GM21423 (cell line): ENCODE data around the gene SIL1.
"Not testable (repeated sequence)": the region's sequence is repeated elsewhere in the genome, so short reads cannot be mapped to it uniquely, and the experiment has no call there.

Experiments
- ATAC-seq: cut with Tn5 transposase; IDR thresholded peaks from one replicate; pipeline ENCODE4 v1.9.1; 2021; ENCODE audit warnings: mild to moderate bottlenecking, moderate library complexity; ENCODE audit not compliant: unreplicated experiment

SIL1 gene

DNA sequence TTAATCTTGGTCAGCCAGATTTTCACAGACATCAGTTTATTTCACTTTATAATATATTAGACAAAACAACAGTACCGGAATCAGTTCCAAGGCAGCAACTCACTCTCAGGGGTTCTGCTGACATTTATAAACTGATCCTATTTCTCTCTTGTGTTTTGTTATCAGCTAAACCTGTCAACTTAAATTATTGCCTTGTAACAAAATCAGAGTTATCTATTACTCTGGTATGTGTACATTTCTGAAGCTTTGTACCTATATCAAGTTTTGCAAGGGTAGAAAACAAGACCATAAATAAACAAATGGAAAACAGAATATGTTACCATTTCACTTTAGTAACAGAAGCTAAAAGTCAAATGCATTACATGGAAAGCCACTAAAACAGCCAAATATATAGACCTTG, 122.1 kb downstream of the SIL1 start:
- no peak for ATAC-seq

DNA sequence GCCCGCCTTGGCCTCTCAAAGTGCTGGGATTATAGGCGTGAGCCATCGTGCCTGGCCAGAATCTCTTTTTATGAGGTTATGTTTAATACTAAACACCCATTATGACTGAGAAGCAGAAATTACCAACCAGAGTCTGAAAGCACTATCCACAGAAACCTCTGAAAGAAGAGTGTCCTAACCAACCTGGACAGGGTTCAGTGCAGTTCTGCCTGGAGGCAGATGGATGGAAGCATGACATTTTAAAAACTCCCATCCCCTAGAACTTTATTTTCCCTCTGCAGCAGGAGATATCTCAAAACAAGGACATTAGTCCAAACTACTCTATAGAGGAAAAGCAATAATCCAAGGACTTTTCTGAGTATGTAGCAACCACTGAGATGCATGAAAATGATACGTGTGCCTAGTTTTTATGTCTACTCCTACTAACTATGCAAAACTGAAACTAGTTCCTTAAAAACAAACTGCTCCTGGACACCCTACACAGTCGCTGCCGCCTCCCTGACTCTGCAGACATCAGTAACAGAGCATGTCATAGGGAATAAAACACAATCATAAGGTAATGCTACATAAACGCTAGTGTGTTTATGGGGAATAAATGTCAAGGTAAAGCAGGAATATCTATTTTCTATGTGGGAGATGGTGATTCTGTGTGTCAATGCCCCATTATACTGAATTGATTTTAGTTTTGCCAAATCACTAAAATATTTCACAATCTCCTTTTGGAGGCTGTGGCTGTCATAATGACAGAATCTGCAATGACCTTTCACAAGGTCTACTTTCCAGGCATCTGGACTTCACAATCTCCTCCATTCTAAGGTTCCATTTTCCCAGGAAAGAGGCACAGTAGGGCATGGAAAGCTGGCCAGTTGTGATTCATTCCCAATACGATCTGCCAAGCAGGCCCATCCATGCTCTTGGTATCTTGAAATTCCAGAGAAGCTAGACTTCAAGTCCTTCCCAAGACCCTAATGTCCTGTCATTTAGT, 122.8 kb downstream of the SIL1 start:
- ATAC-seq: no peak

DNA sequence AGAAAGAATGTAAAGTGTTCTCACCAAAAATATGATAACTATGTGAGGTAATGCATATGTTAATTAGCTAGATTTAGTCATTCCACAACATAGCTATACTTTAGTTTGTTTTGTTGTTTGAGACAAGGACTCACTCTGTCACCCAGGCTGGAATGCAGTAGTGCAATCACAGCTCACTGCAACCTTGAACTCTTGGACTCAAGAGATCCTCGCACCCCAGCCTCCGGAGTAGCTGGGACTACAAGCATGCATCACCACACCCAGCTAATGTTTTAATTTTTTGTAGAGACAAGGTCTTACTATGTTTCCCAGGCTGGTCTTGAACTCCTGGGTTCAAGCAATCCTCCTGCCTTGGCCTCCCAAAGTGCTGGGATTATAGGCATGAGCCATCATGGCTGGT, 124.2 kb downstream of the SIL1 start:
- ATAC-seq: not testable (repeated sequence)

DNA sequence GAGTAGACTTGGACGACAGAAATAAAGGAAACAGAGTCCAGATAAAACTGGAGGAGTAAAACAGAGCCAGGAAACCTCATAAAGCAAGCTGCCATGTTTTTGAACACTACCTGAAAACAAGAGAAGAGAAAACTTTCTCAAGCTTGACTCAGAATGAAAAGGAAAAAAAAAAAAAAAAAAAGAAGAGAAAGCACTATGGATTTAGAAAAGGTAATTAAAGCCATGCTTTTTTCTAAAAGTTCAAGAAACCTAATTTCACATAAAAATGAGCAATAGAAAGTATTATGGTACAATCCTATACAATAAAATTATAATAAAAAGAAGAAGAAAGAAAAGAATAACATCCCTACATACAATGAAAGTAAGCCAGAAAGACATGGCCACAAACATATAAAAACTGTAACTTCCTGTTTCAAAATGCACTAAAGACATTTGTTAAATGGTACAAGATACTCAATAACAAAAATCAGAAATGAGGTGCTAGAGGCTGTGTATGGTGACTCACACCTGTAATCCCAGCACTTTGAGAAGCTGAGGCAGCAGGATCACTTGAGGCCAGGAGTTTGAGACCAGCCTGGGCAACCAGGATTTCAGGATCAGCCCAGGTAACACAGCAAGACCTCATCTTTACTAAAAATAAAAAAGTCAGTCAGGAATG, 129.5 kb downstream of the SIL1 start:
- no peak for ATAC-seq

DNA sequence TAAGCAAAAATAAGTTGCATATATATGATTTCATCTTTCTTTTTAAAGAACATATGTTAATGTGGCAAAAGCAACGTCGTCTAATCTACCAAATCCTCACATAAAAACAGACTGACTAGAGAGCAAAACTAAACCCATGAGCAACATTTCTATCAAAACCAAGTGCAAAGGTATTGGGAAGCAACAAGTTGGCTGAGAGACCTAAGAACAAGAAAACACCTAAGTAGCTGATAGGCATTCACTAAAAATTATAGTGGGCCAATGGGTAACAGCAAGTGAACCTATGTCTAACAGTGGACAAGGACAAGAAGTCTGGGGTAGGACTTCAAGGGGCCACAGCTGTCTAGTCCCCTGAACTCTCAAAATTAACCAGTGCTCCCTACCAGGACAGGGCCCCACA, 130.1 kb downstream of the SIL1 start:
- ATAC-seq: no peak

DNA sequence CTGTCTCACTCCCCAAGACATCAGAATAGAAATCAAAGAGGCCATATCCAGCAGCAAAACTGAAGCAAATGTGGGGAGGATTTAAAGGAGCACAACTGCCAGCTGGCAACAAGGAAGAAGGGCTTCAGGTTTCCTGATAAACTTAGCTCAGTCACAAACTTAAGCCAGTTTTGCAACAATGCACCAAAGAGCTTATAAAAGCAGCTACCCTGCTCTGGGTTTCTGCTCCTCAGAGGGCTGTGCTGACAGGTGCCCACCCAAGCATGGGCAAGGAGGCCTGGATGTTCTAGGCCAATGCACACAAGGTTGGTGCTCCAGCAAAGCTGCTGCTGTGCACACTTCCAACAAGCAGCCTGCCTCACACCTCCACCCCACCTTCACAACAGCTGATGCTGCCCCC, 132.9 kb downstream of the SIL1 start:
- no peak for ATAC-seq

DNA sequence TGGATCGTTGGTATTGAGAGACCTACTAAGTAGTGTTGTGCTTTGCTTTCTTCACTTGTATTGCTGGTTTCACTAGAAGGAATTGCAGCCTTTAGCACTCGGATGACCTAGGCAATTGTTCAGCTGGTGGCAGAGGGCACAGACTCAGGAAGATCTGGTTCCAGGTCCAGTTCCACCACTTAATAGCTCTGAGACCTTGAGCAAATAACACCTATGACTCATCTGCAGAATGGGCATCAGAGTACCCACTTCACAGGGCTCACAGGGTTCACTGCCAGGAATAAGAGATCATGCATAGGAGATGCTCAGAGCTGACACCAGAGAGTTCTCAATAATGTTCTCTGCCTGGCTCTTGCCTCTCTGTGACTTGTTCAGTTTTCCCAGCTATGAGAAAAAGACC, 133.6 kb downstream of the SIL1 start:
- ATAC-seq: no peak

DNA sequence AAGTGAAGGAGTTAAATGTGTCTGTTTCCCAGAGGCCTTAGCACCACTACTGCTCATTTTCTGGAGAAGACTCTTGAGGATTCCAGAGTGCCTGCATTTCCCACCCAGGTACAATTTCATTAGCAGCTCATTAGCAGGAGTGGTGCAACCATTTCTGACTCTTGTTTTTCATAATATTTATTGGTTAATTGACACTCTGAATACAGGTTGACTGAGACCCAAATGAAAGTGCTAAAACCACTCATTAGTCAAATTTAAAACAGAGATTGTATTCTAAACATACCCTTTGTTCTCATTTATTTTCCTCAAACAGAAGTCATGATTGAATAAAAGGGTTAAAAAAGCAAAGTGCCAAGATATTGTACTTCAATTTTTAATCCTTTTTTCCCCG, 134.5 kb downstream of the SIL1 start:
- ATAC-seq: no peak

DNA sequence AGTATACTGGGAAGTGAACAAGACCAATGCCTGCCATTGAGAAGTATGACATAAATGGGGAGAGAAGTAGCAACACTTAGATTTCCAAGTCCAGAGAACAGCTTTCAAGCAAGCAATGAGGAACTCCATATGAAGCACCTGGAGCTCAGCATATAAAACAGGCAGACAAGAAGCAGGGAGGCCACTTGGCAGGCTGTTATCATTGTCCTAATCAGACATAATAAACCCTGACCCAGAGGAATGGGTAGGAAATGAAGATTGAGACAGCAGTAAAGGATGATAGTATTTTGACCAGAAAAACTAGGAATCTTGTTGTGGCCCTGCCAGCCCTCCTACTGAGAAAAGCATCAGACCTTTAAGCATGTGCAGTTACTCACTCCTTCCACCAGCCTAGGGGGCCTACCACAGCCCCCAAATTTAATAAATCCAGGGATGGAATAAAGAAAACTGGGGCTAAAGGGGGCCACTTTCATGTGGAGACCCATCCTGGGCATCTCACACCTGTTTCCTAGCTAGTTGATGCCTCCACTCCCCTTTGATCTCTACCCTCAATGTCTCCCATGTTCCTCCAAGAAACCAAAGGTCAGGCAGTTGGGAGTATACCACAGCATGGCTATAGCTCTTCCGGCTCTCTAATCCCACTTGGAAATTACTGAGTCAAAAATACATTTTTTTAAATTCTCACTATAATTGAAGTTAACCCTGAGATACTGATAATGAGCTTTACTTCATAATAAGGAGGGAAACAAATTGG, 135.1 kb downstream of the SIL1 start:
- no peak for ATAC-seq

DNA sequence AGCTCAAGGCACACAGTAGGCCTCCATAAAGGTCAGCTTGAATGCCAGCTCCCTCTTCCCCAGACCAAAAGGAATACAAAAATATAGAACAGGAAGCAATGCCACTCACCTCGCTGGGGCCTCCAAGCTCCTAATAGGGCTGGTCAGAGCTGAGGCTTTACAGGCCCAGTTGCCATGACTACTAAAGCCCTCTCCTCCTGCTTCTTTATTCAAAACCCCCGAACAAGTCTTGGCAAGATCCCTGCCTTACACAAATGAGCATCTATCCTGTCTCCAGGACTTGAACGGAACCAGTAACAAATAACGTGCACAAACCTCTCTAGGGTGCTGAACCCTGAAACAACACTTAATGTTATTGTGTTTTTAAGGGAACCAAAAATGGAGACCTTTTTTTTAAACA, 136.3 kb downstream of the SIL1 start:
- no peak for ATAC-seq

DNA sequence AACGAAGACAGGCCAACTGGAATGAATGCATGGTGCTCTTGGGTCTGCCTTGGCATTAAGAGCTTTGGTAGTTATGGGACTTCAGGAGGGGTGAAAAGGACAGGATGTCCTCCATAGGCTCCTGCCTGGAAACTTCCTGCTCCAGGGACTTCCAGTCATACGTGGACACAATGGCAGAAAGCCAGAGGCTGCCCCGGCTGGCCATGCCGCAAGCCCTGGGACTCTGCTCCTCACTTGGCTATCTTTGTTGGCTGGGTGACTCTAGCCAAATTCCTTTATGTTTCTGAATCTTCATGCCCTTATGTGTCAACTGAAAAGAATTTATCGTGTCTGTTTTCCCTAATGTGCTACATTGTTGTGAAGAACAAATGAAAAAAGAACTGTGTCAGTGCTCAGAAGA, 136.9 kb downstream of the SIL1 start:
- ATAC-seq: no peak

DNA sequence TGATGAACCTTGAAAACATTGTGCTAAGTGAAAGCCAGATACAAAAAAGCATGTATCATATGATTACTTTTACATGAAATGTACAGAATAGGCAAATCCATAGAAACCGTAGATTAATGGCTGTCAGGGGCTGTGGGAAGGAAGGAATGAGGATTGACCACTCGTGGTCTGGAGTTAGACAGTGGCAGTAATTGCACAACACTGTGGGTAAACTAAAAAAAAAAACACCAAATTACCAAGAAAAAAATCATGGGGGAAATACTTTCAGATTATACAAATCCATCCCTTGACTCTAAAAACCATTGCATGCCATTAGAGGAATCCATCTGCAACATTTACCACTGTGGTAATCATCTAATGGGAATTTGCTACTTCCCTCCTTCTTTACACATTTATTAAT, 140.0 kb downstream of the SIL1 start:
- ATAC-seq: no peak

DNA sequence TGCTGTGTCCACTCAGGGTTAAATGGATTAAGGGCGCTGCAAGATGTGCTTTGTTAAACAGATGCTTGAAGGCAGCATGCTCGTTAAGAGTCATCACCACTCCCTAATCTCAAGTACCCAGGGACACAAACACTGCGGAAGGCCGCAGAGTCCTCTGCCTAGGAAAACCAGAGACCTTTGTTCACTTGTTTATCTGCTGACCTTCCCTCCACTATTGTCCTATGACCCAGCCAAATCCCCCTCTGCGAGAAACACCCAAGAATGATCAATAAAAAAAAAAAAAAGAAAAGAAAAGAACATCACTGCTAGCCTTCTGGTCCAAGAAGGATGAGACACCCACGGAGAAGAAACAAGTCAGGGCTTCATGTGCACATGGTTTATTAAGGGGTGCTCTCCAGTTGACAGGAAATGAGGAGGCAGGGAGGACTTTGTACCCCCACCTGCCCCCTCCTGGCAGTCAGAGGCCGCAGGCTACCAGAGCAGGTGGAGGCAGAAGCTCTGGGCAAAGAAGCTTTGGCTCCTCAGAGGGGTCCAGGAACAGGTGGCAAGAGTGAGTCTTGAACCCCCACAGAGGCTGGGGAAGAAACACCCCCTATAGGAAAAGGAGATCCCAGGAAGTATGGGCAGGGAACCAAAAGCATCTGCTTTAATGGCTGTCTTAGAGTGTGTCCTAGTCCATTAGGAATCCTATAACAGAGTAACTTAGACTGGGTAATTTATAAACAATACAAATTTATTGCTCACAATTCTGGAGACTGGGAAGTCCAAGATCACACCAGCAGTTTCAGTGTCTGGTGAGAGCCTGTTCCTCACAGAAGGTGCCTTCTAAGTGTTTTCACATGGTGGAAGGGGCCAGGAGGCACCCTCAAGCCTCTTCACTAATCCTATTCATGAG, 140.9 kb downstream of the SIL1 start:
- ATAC-seq: not testable (repeated sequence)

DNA sequence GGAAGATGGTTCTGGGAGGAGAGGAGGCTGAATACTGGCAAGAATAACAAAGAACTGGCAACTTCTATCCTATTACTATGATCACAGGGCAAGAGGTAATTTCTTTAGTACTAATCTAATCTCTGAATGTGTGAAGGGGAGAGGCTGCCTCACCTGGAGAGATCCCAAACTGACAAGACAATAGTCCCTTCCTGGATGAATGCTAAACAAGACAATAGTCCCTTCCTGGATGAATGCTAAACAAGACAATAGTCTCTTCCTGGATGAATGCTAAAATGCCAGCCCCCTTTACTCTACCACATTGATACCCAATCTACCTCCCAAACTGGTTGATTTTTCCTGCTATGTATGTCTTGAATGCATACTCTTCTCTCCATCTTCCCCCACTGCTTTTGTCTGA, 145.2 kb downstream of the SIL1 start:
- no peak for ATAC-seq

DNA sequence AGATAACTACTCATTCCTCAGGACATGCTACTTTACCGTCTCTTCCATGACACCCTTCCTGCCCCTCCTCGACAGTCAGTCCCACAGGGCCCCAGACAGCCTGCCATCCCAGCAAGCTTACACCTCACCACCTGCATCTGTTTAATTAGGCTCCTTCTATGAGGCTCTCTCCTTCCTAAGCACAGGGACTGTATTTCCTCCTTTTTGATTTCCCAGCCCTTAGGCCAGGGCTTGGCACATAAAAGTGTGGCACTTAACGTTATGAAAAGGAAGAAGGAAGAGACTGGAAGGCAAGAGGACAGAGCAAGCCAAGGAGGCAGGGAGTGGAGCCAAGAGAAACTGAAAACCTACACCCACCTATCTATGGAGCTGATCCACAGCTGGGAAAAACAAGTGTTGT, 146.8 kb downstream of the SIL1 start:
- no peak for ATAC-seq

DNA sequence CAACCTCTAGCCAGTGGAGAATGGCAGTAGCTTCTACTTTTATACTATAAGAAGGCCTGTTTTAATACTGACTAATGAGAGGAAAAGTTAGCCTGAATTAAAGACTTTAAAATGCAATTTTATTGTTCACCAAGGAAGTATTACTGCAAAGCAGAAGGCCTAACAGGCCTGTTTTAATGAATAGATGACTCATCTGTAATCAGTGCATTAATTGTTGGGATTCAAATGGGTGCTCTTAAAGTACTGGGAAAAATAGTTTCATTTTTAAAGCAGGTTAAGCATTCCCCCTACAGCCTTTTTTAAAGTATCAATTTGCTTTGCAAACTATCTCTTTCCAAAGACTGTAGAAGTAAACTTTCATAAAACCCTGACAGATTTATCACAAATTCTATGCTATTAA, 147.7 kb downstream of the SIL1 start:
- no peak for ATAC-seq

DNA sequence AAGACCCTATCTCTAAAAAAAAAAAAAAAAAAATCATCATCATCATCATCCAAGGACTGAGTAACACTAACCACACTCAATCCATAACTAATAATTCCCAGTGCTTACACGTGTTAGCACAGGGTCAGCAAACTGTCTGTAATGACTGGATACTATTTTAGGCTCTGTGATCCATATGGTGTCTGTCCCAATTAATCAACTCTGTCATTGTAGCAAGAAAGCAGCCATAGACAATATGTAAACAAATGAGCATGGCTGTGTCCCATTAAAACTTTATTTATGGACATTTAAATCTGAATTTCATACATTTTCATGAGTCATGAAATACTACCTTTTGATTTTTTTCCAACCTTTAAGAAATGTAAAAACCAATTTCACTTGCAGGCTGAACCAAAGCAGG, 148.4 kb downstream of the SIL1 start:
- ATAC-seq: no peak

DNA sequence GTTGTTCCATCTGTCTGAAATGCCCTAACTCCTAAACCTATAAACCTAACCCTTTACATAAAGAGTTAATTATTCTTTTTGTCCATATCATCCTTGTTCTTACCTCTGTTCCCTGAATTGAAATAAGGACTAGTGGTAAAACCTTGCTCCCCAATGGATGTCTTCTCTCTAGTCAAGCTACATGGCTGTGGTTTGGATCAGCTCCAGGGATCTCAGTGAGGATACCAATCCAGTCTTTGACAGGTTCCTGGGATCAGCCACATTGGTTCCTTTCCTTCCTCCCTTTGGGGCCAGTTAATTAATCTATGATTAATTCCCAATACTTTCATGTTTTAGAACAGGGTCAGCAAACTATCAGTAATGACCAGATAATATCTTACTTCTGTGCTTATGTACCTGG, 151.6 kb downstream of the SIL1 start:
- ATAC-seq: no peak

DNA sequence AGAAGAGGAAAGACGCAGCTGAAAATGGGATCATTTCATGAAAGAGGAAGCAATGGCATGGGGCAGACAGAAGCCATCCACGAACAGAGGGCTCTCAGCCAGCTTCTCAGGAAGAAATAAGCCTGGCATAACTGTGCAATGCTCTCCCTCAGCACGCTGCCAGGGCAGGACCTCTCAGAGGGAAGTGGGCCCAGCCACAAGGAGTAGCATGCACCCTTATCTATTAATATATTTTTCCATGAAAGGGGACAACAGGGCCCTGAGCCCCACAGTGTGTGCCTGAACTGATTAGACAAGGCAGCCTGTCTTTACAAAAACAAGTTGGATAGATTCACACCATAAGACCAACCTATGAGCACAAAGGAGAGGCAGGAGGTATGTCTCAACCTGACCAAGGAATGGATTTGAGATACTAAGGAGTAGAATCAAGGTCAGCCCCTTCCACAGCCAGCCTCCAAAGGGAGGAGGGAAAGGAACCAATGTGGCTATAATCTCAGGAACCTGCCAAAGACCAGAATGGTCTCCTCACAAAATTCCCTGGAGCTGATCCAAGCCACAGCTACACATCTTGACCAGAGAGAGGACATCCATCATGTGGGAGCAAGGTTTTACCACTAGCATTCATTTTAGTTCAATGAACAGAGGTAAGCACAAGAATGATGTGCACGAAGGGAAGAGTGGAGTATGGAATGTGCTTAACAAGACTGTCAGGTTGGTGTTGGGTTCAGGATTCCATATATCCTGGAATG, 154.8 kb downstream of the SIL1 start:
- ATAC-seq: no peak

DNA sequence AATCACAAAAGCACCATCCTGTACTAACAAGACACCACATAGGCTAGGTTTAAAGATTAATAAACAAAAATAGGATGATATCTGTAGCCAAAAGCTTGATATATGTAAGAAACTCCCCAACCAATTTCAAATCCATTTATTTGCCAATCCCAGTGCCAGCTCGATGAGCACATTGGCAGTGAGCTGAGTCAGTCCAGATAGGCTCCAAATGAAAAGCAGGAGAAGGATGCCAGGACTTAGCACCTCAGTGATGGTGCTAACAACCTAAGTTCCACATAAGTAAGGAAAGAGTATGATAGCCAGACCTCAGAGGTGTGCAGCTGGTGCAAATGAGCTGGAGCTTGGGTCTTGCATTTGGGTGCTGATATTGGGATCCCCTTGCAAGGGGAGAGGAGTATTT, 158.1 kb downstream of the SIL1 start:
- ATAC-seq: no peak
